GM21360 (cell line): Measurements from ENCODE around the gene COG4.

Experiments used
- ATAC-seq: cut with Tn5 transposase; IDR thresholded peaks from one replicate; pipeline ENCODE4 v1.9.1; 2021; ENCODE audit warnings: mild to moderate bottlenecking, moderate library complexity; ENCODE audit not compliant: unreplicated experiment

COG4 gene

GRCh38 chr16:70480127-70481105 lies 42.9 kb downstream of the COG4 start:
- no peak for ATAC-seq

DNA sequence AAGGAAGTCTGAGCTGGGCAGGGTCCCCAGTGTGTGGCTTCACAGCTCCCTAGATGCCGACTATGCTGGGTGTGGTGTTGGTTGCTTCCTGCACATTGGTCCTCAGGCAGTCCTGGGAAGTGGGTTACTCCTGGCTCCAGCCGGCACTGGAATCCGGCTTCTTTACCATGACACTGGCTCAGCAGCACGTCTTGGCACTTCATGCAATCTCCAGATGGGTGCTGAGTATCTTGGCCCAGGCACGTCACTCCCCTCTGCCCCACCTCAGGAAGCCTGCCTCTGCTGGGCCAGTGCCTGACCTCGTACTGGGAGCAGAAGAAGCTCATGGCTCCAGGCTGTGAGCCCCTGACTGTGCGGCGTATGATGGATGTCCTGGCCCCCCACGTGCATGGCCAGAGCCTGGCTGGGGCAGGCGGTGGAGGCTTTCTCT lies 44.4 kb downstream of the COG4 start:
- ATAC-seq: no peak

- ATAC-seq: no peak
These were observed 45.2 kb downstream of the COG4 start for GRCh38 chr16:70478169-70478568.

DNA sequence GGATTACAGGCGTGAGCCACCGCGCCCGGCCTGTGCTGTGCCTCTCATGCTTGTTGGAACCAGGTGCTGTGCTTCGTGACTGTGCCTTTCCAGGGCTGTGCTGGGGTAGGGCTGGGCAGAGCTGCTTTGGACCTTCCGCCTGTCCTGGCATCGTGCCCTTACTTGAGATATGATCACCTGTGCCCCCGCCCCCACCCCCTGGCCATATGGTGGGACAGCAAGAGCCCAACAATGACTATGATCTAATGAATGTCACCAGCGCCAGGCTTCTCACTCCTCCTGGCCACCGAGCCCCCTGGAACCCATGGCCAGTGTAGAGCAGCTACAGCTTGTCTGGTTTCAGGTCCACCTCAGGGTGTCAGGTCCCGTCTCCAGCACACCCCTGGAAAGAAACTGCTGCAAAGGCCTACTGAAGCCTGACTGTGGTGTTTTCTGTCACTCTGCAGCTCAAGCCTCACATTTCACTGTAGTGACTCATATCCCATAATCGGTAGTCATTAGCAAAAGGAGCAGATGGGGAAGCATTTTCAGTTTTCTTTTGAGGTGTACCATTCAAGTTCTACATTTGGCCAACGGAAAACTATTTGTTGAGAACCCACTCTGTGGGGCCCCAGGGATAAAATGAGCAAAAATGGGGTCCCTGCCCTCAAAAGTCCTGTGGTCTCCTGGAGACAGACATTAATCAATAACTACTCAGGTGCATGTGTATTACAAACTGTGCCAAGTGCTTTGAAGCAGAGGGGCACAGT lies 46.9 kb downstream of the COG4 start:
- peak; percentile 81 for ATAC-seq

GRCh38 chr16:70475054-70475871 lies 48.1 kb downstream of the COG4 start:
- ATAC-seq: no peak

GRCh38 chr16:70474320-70475053 lies 48.9 kb downstream of the COG4 start:
- no peak for ATAC-seq

DNA sequence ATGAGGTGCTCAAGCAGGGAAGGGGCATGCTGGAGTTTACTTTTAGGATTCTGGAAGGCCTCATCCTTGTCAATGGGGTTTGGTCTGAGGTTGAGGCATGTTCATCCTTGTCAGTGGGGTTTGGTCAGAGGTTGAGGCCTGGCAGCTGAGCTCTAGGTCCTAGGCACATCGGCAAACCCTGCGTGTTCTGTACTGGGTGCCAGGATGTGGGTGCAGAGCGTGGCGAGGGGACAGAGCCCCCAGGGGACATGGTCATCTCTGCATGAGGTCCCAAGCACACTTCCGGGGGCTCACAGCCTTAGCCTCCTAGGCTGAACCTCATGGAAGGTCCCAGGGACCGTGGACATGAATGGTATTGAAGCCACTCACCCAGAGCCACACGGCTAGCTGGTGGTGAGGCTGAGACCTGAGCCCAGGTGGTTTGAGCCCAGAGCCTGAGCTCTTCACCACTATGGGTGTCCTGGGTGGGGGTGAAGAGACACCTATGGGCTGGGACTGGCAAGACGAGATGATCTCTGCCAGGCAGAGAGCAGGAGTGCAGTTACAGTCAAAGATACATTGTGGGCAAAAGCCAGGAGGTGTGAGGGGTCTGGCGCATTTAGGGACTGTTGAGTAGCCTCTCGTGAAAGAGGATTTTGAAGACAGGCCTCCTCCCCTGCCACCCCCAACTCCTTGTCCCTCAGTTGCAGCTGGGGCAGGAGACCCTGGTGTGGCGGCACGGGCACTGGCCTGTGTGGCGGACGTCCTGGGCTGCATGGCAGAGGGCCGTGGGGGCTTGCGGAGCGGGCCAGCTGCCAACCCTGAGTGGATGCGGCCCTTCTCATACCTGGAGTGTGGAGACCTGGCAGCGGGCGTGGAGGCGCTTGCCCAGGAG lies 49.7 kb downstream of the COG4 start:
- no peak for ATAC-seq

DNA sequence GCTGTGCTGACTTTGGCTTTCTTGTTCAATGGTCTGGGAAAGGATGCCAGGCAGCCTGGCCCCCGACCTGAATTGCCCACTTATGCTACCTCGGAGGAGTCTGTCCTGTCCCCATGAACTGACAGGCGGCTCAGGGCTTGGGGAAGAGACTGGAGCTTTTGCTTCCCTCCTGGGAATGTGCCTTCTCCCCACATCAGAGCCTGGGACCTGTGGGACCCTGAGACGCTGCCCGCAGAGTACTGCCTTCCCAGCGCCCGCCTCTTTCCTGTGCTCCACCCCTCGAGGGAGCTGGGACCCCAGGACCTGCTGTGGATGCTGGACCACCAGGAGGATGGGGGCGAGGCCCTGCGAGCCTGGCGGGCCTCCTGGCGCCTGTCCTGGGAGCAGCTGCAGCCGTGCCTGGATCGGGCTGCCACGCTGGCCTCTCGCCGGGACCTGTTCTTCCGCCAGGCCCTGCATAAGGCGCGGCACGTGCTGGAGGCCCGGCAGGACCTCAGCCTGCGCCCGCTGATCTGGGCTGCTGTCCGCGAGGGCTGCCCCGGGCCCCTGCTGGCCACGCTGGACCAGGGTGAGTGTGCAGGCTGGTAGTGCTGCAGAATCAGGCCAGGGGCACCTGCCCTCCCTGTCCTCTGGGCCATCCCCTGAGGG lies 50.4 kb downstream of the COG4 start:
- ATAC-seq: no peak

- no peak for ATAC-seq
These were observed 52.4 kb downstream of the COG4 start for GRCh38 chr16:70470927-70471341.

GRCh38 chr16:70470141-70470926 lies 53.0 kb downstream of the COG4 start:
- no peak for ATAC-seq

DNA sequence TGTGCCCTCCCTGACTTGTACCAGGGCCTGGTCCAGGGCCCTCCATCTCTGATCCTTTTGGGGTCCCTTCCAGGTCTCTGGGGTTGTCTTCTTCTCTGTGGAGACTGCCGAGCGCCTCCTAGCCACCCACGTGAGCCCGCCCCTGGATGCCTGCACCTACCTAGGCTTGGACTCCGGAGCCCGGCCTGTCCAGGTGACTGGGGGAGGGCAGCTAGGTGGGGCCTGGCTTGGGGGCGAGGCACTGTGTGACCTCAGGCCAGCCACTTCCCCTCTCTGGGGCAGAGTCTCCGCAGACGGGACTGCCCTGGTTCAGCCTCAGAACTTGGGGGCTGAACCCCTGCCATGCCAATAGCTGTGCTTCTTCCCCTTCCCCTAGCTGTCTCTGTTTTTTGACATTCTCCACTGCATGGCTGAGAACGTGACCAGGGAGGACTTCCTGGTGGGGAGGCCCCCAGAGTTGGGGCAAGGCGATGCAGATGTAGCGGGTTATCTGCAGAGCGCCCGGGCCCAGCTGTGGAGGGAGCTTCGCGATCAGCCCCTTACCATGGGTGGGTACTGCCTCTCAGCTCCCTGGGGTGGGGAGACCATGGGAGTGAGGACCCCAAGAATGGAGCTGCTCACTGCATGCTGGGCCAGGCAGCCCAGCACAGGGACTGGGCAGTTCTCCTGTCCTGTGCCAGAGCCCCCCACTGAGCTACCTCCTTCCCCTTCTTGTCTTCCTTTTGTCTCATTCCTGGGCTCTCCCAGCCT lies 54.4 kb downstream of the COG4 start:
- ATAC-seq: no peak

- ATAC-seq: no peak
These were observed 55.7 kb downstream of the COG4 start for GRCh38 chr16:70467608-70468007.

DNA sequence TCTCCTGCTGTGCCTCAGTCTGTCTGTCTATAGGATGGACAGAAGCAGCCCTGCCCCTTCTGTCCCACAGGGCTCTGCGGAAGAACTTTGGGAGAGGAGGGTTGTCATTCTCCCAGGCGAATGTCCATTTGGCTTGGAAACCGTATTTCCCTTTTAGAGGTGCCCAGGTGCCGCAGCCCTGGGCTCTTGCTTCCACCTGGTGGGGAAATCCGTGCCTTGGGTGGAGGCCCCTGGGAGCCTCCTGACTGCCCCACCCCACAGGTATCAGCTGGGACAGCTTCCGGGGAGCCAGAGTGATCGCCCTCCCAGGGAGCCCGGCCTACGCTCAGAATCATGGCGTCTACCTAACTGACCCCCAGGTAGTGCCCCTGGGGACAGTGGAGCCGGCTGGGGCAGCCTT lies 56.2 kb downstream of the COG4 start:
- ATAC-seq: no peak

DNA sequence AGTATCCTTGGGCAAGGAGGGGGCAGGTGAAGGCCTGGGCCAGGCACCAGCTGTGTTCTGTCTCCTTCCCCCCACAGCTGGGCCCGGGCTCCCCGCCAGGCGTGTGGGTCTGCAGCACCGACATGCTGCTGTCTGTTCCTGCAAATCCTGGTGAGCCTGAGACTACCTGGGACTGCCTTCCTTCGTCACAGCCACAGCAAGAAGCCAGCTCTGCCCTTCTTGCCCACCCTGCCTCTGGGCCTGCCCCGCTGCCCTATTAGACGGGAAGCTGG lies 56.6 kb downstream of the COG4 start:
- no peak for ATAC-seq

DNA sequence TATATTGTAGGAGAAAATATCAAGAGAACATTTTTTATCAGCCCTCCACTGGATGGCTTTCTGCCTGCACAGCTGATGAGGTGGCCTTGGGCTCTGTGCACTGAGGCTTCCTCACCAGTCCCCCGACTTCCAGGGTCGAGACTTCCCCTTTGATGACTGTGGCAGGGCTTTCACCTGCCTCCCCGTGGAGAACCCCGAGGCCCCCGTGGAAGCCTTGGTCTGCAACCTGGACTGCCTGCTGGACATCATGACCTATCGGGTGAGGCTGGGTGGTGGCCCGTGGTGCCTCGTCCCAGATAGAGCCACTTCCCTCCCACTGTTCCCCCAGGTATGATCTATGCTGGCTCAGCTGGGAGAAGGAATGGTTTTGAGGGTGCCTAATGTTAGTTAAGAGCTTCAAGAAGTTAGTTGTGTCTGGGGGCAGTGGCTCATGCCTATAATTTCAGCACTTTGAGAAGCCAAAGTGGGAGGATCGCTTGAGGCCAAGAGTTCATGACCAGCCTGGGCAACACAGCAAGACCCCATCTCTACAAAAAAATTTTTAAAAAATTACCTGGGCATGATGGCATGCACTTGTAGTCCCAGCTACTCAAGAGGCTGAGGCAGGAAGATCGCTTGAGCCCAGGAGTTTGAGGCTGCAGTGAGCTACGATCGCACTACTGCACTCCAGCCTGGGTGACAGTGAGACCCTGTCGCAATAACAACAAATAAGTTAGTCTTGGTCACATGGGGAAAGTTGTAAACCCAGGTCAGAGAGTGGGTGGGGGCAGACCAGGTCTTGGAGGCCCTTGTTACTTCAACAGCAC lies 57.2 kb downstream of the COG4 start:
- no peak for ATAC-seq

DNA sequence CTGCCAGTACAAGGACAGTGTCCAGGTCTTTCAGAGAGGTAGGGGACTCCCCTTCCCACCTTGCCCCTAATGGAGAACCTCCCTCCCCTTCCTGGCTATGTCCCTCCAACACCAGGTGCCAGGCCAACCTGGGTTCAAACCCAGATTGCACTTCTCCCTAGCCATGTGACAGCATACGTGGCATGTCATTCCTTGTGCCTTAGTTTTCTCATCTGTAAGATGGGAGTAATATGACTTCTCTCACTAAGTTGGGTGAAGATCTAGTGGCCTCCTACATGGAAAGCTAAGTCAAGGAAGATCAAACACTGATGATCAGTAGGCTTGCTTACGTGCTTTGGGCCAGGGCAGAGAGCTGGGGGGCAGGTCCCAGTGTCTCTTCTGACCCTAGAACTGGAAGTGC lies 60.1 kb downstream of the COG4 start:
- ATAC-seq: no peak

- no peak for ATAC-seq
These were observed 62.6 kb downstream of the COG4 start for GRCh38 chr16:70460737-70461261.
